GM19238 (cell line): ENCODE data around the gene DRC7.

Experiments used
- DNase-seq: peaks from one replicate; pipeline ENCODE4 v3.0.0; 2011; ENCODE audit warnings: low spot score; ENCODE audit not compliant: insufficient read length

Gene DRC7

DNA sequence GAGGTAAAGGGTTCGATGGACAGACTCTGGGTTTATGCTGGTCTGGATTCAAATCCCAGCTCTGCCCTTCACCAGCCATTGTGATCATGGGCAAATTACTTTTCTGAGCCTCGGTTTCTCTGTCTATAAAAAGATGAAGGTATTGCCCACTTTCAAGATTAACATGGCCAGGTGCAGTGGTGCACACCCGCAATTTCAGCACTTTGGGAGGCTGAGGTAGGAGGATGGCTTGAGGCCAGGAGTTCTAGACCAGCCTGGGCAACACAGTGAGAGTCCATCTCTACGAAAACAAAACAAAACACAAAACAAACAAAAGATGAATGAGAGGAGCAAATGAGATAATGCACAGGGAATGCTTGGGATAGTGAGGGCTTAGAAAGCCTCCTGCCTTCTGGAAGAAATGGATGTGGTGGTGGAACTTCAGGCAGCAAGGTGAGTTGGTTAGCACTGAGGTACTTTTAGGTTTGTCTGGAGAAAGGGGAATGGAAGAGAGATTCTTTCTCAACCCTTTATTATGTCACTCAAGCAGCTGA, 18.0 kb upstream of the DRC7 start:
- DNase-seq: no peak

GRCh38 chr16:57677622-57678369, 16.8 kb upstream of the DRC7 start:
- no peak for DNase-seq

- no peak for DNase-seq
These were observed 15.6 kb upstream of the DRC7 start for GRCh38 chr16:57679016-57679415.

DNA sequence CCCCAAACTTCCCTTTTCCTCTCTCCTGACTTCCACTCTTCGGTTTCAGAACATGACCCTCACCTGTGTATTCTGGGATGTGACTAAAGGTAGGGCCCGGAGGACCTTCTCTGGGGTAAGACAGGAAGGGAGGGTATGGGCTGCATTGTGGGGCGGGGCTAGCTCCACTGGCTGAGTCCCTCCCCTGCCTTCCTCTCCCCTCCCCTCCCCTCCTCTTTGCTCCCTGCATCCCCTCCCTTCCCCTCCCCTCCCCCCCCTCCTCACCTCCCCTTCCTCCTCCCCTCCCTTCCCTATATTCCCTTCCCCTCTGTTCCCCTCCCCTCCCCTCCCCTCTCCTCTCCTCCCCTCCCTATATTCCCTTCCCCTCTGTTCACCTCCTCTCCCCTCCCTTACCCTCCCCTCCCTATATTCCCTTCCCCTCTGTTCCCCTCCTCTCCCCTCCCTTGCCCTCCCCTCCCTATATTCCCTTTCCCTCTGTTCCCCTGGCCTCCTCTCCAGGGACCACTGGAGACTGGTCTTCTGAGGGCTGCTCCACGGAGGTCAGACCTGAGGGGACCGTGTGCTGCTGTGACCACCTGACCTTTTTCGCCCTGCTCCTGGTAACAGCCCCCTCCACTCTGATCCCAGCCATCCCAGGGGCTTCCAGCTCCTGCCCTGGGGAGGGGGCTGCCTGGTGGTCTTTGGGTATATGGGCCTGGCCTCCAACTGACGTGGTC, 14.7 kb upstream of the DRC7 start:
- DNase-seq: no peak

DNA sequence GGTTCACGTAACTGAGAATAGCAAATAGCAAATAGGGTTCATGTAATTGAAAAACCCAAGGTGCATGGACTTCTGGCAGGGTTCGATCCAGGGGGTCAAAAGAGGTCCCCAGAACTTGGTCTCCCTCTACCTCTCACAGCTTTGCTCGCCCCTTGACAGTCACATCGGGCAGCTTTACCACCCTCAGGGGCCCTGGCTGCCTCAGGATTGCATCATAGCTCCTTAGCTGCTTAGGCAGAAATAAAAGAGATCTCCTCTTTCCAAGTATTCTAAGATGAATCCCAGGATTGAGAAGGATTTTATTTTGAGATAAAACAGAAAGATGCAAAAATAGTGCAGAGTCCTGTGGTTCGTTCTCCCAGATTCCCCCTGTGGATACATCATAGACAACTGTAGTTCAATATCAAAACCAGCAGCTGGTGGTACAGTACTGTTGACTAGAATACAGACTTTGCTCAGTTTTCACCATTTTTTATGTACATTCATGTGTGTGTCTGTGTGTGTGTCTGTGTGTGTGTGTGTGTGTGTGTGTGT, 13.7 kb upstream of the DRC7 start:
- DNase-seq: no peak

DNA sequence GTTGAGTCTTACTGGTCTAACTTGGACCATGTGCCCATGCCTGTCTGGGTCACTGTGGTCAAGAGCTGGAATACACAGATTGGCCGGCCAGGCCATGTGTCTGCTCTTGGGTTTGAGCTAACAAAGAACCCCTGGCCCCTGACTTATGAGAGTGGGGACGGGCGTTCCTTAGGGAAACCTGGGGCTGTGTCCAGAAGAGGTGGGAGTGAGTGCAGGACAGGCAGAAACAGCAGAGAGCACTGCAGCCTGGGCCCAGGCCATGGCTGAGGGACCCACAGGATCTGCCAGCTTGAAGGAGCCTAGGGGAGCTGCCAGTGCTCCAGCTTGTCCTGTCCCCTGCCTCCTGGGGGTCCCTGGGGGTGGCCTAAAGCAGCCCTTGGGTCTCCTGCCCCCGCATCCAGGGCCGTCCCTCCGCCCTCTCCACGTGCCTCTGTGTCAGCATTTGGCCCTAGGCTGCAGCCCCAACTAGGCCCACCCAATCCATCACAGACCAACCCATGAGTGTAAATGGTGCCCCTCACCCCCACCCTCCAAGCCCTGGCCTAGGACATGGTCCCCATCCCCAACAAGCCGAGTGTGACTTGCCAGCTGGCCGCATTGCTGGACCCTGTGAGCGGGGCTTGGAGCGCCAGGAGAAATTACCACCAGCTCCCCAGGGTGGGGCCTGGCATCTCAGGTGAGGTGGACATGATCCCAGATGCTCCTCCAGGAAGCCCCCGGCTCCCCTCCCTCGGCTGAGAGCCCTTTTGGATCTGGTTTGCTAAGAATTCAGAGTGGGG, 12.5 kb upstream of the DRC7 start:
- DNase-seq: no peak

DNA sequence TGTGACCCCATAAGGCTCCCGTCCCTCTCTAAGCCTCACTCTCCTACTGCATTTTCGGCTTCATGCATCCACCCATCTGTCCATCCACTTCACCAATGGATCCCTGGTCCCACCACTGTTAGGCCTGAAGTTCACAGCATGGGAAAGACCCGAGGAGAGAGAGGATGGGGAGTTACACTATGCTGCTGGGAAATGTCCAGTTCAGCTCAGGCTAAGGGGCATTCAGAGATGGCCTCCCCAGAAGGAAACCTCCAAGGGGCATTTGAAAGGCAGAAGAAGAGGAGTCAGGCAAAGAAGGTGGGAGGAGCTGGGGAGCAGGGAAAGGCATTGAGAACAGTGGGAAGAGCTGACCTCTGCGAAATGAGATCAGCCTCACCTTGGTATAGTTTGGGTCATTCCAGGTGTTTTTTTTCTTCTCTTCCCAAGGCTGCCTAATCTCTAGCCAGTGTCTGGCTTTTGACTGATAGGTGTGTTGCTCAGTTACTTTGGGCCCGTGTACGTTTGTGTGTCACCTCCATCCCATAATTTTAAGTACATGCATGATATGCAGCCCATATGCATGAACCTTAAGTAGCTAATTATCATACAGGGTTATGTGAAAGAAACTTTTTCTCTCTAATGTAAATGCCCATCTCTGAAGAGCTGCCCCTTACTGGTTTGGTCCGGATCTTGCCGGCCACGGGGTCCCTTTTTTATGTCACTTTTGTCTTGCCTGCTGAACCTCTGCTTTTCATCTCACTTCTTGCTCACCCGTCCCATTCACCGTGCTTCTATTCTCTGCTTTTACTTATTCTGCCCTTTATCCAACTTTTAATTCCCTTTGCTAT, 11.6 kb upstream of the DRC7 start:
- DNase-seq: no peak

- no peak for DNase-seq
These were observed 10.7 kb upstream of the DRC7 start for GRCh38 chr16:57683636-57684545.

GRCh38 chr16:57684626-57685358, 9.8 kb upstream of the DRC7 start:
- no peak for DNase-seq

DNA sequence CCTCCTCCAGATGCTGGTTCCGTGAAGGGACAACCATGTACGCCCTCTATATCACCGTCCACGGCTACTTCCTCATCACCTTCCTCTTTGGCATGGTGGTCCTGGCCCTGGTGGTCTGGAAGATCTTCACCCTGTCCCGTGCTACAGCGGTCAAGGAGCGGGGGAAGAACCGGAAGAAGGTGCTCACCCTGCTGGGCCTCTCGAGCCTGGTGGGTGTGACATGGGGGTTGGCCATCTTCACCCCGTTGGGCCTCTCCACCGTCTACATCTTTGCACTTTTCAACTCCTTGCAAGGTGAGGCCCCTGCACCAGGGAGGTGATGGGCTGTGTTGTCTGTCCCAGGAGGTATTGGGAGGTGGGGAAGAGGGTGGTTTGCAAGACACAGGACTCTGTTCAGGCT, 9.0 kb upstream of the DRC7 start:
- no peak for DNase-seq

GRCh38 chr16:57686577-57686976, 8.0 kb upstream of the DRC7 start:
- no peak for DNase-seq

DNA sequence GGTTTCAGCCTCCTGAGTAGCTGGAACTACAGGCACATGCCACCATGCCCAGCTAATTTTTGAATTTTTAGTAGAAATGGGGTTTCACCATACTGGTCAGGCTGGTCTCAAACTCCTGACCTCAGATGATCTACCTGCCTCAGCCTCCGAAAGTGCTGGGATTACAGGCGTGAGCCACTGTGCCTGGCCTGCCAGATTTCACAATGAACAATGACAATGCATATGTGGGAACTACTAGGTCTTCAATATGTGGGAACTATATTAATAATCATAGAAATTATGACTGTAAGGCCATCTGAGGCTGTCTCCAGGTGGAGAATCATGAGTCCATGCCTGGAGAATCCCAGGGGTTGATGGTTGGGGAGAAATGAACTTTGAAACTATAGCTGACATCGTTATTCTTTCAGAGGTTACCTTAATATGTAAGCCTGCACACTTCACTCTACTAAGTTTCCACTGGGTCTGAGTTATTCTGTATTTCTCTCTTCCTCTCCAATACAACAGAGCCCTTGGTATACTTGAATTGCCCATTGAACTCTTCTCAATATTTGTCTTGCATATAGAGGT, 7.2 kb upstream of the DRC7 start:
- no peak for DNase-seq

DNA sequence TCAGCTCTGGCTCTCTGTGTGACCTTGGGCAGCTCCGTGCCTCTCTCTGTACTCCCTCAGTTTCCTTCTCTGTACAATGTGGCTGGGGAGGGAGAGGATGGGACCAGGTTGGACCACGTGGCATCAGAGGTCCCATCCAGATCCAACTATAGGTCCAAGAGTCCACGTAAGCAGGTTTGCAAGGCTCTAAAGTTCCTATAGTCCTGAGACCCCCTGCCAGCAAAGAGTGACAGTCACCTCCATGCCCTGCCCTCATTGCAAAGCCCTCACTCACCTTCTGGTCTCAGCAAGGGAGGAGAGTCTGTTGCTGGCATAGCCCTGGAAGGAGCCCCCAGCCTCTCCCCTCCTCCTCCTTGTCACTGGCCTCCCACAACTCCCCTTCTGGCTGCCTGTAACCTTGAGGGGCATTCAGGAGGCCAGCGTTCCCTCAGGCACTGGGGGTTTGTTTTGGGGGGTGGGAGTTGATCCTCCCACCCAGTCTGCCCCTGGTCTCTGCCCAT, 6.1 kb upstream of the DRC7 start:
- no peak for DNase-seq

DNA sequence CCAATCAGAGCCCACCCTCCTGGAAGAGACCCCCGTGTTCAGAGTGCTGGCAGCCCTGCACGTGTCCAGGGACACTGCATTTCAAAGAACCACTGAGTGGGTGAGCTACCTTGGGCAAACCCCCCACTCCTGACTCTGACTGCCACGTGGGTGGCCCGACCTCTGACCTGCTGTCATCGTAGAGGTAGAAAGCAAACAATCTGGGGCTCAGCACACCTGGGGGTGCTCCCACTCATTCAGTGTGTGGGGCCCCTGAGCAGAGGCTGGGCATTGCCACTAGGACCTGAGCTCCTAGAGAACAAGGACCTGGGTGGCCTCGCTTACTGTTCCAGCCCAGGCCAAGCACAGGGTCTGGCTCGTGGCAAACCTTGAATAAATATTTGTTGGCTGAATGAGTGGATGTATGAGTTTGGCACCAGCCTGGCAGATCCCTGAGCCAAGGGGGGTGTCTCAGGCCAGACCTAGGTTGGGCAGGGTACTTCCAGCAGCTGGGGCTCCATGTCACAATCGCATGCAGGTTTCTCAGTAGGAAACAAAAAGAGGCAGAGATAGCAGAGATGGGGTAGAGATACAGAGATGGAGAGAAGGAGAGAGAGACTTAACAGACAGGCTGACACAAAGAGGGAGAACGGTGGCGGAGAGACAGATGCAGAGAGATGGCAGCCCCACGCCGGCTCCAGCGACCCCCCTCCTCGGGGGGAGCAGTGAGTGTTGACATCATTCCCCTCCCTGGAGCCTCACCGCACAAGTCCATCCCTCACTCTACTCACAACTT, 5.4 kb upstream of the DRC7 start:
- DNase-seq: no peak

GRCh38 chr16:57689762-57690558, 4.6 kb upstream of the DRC7 start:
- peak; percentile 68 for DNase-seq

- DNase-seq: no peak
These were observed 3.7 kb upstream of the DRC7 start for GRCh38 chr16:57690782-57691471.
